GM12878 (cell line): ENCODE measurements around the gene LSMEM2. TPM values are rescaled to one million over a fixed set of nuclear protein-coding genes. Genes with fewer than 3 reads are reported as not detected.

Experiments
- ATAC-seq: fragments of 200-7000 bp; cut with Tn5 transposase; 3 replicates; pipeline ENCODE4 v1.9.1; 2020; ENCODE audit warnings: mild to moderate bottlenecking, moderate library complexity
- Bru-seq: library from RNA; stranded (reverse); fragments of 400-500 nt; gene quantifications from one replicate; lab custom pipeline; 2021; lab: Mats Ljungman, UMichigan
- BruChase-seq, 2 experiments: library from RNA; stranded (reverse); fragments of 400-500 nt; gene quantifications; one replicate each; lab custom pipeline; 2021; lab: Mats Ljungman, UMichigan
- BruUV-seq: library from RNA; stranded (reverse); fragments of 400-500 nt; replicated peaks from 2 replicates; lab custom pipeline; 2021; lab: Mats Ljungman, UMichigan
- CTCF ChIA-PET: fragments of 300-600 bp; sonication (Branson Sonifier 250); formaldehyde crosslinking; extraction: SDS; loops from one replicate; lab custom pipeline; 2021; ENCODE audit warnings: inconsistent platforms; lab: Yijun Ruan, JAX
- POLR2A ChIA-PET: fragments of 350-600 bp; formaldehyde crosslinking; extraction: SDS; loops from one replicate; lab custom pipeline; 2021; ENCODE audit warnings: inconsistent platforms; lab: Charles Lee
- RAD21 ChIA-PET: fragments of 300-600 bp; sonication (Branson Sonifier 250); formaldehyde crosslinking; loops from one replicate; lab custom pipeline; 2023; ENCODE audit warnings: antibody characterized with exemption; ENCODE audit not compliant: unreplicated experiment; lab: Charles Lee
- SMC1A ChIA-PET: fragments of 300-600 bp; sonication (Branson Sonifier 250); formaldehyde crosslinking; loops from one replicate; lab custom pipeline; 2023; ENCODE audit not compliant: unreplicated experiment, uncharacterized antibody; lab: Charles Lee
- DNase-seq: peaks from one replicate; pipeline ENCODE4 v3.0.0-alpha.2; 2011; ENCODE audit warnings: low read depth, low spot score
- FAIRE-seq: peaks from 3 replicates; lab custom pipeline; 2011; peaks lifted over from hg19 to GRCh38; lab: Jason Lieb, UNC
- H2AFZ ChIP-seq: 2 replicates; pipeline ENCODE4 v1.6.0; 2011; ENCODE audit warnings: low read depth, low read length, control low read depth; ENCODE audit not compliant: control insufficient read depth
- H3K27ac ChIP-seq: 2 replicates; pipeline ENCODE4 v1.5.1; 2011; ENCODE audit warnings: control low read depth; ENCODE audit not compliant: control insufficient read depth, insufficient read depth
- H3K27me3 ChIP-seq, 2 experiments: replicated peaks in 1 of 2; 2 replicates each; pipeline versions ENCODE4 v1.6.0 to v1.6.1; 2011; ENCODE audit warnings: low read length in 1 of 2; ENCODE audit not compliant: control insufficient read depth in 2 of 2, insufficient read depth in 2 of 2
- H3K36me3 ChIP-seq, 2 experiments: 2 replicates each; pipeline ENCODE4 v1.5.1; 2011; ENCODE audit warnings: low read length in 1 of 2; ENCODE audit not compliant: control insufficient read depth in 2 of 2, insufficient read depth in 2 of 2
- H3K4me1 ChIP-seq: 2 replicates; pipeline ENCODE4 v1.6.1; 2011; ENCODE audit warnings: mild to moderate bottlenecking, low read length, moderate library complexity, mixed read lengths; ENCODE audit not compliant: control insufficient read depth, insufficient read depth
- H3K4me2 ChIP-seq: 2 replicates; pipeline ENCODE4 v1.6.0; 2011; ENCODE audit warnings: control low read depth; ENCODE audit not compliant: control insufficient read depth, insufficient read depth
- H3K4me3 ChIP-seq: fragments of 200-600 bp; sonication (generic); 2 replicates; pipeline ENCODE4 v1.5.1; 2016
- H3K79me2 ChIP-seq: 2 replicates; pipeline ENCODE4 v1.6.0; 2011; ENCODE audit warnings: low read length; ENCODE audit not compliant: control insufficient read depth, insufficient read depth
- H3K9ac ChIP-seq: 2 replicates; pipeline ENCODE4 v1.8.0; 2011; ENCODE audit warnings: low read length, control low read depth, mixed read lengths; ENCODE audit not compliant: control insufficient read depth, insufficient read depth
- H3K9me3 ChIP-seq: replicated peaks from 3 replicates; pipeline ENCODE4 v1.5.1; 2011; ENCODE audit warnings: mild to moderate bottlenecking, low read length; ENCODE audit not compliant: control insufficient read depth, insufficient read depth
- H4K20me1 ChIP-seq: 2 replicates; pipeline ENCODE4 v1.6.0; 2011; ENCODE audit not compliant: control insufficient read depth, insufficient read depth
- JUND ChIP-seq: IDR thresholded peaks from 2 replicates; pipeline ENCODE4 v1.6.1; 2012; ENCODE audit warnings: low read depth, mild to moderate bottlenecking, low read length, improper control_type of control experiment, moderate library complexity
- RB1 ChIP-seq: fragments of 450-650 bp; formaldehyde crosslinking; IDR thresholded peaks from 2 replicates; pipeline ENCODE4 v1.6.1; 2017; ENCODE audit warnings: mild to moderate bottlenecking, borderline replicate concordance
- RUNX3 ChIP-seq: IDR thresholded peaks from 2 replicates; pipeline ENCODE4 v1.6.1; 2012; ENCODE audit warnings: low read length, inconsistent platforms
- ZBTB4 ChIP-seq: fragments of 450-650 bp; formaldehyde crosslinking; IDR thresholded peaks from 2 replicates; pipeline ENCODE4 v1.4.0; 2022; ENCODE audit warnings: mild to moderate bottlenecking, moderate library complexity
- WGBS: methylation state at CpG from one replicate; pipeline ENCODE4 v1.1.6; 2016; ENCODE audit warnings: low lambda C conversion rate; ENCODE audit not compliant: insufficient replicate concordance, insufficient coverage; ENCODE audit errors: missing lambda C conversion rate; 5-methylcytosine and 5-hydroxymethylcytosine counted together
- in situ Hi-C: fragments of 300-500 bp; cut with MboI; formaldehyde crosslinking; loops from 9 replicates; pipeline ENCODE4 v1.14.3; 2018; ENCODE audit warnings: mixed read lengths
- intact Hi-C: fragments of 100-400 bp; cut with micrococcal nuclease; formaldehyde crosslinking; loops from one replicate; pipeline ENCODE4 v1.14.2; 2022; ENCODE audit not compliant: unreplicated experiment
- long read RNA-seq, 2 experiments: library from polyadenylated mRNA; unstranded; transcript quantifications; one replicate each; pipeline ENCODE4 v2.0.0, GENCODE V29; 2019 to 2020
- polyA minus RNA-seq, 3 experiments: library from RNA; depleted of rRNA, polyadenylated mRNA; stranded (reverse); fragments of >200 nt; gene quantifications; 2 replicates each; pipeline ENCODE4 v1.2.3, GENCODE V29; 2011
- polyA plus RNA-seq, 11 experiments: library from polyadenylated mRNA; depleted of rRNA in 4 of 11; unstranded in 6 of 11; stranded (reverse) in 5 of 11; fragments of >200 nt; fragmentation: Nextera tagmentation in 4 of 11; fragmentation: Illumina TruSeq in 1 of 11; extraction: Ambion mirVana in 4 of 11; extraction: Trizol in 1 of 11; gene quantifications; 1 replicate in 1 of 11; 2 replicates in 10 of 11; pipeline versions ENCODE4 v1.2.1 to v1.2.3, GENCODE V29; 2011 to 2016; ENCODE audit warnings: inconsistent platforms in 2 of 11, missing spikeins in 2 of 11, low read depth in 1 of 11
- total RNA-seq, 4 experiments: library from RNA; depleted of rRNA in 3 of 4; stranded (reverse); fragments of >200 nt in 3 of 4; fragmentation: Illumina TruSeq in 1 of 4; extraction: Trizol in 1 of 4; gene quantifications; 2 replicates each; pipeline versions ENCODE4 v1.2.1 to v1.2.3, GENCODE V29; 2013 to 2021

Gene LSMEM2
- not detected in 2 replicates for total RNA-seq (2013; cell fraction: nucleolus; rRNA removed)
- not detected in 2 replicates for total RNA-seq (2014; rRNA removed)
- not detected in 2 replicates for total RNA-seq (2014; rRNA removed; fragmentation: Illumina TruSeq; extraction: Trizol)
- total RNA-seq (2021), result not detected in 2 replicates
- polyA plus RNA-seq (2011; ENCODE audit: low read depth), result not detected
- polyA plus RNA-seq (2011; rRNA removed), result not detected in 2 replicates
- not detected in 2 replicates for polyA plus RNA-seq (2011; cell fraction: cytosol; rRNA removed)
- not detected in 2 replicates for polyA plus RNA-seq (2011; cell fraction: nucleus; rRNA removed)
- 0.12 TPM in 1 of 2 replicates, not detected in the other for polyA plus RNA-seq (2012)
- polyA plus RNA-seq (2014; fragmentation: Illumina TruSeq; extraction: Trizol), result not detected in 2 replicates
- not detected for polyA plus RNA-seq (2014; fragmentation: Nextera tagmentation; extraction: Ambion mirVana)
- not detected in 2 replicates for polyA plus RNA-seq (2014; rRNA removed)
- polyA plus RNA-seq (2016; fragmentation: Nextera tagmentation; extraction: Ambion mirVana), result under 1 TPM in 1 of 2 experiments, not detected in 1; 0.17 TPM
- not detected in 2 replicates for polyA minus RNA-seq (2011; rRNA and poly(A)+ RNA removed)
- not detected in 2 replicates for polyA minus RNA-seq (2011; cell fraction: cytosol; rRNA and poly(A)+ RNA removed)
- polyA minus RNA-seq (2011; cell fraction: nucleus; rRNA and poly(A)+ RNA removed), result not detected in 2 replicates
- not detected for Bru-seq, nascent RNA
- BruChase-seq, experiment 1, labeled RNA remaining after a 6-hour chase, result percentile 16 among the genes with signal in this experiment
- BruChase-seq, experiment 2, labeled RNA remaining after a 2-hour chase, result percentile 8 among the genes with signal in this experiment
- long read RNA-seq, experiment 1, result 0 reads
- long read RNA-seq, experiment 2, partial matches to known transcripts, result 0 of 1 reads
- long read RNA-seq, experiment 2, other reads (novel, unspliced or antisense), result 1 of 1 reads

DNA sequence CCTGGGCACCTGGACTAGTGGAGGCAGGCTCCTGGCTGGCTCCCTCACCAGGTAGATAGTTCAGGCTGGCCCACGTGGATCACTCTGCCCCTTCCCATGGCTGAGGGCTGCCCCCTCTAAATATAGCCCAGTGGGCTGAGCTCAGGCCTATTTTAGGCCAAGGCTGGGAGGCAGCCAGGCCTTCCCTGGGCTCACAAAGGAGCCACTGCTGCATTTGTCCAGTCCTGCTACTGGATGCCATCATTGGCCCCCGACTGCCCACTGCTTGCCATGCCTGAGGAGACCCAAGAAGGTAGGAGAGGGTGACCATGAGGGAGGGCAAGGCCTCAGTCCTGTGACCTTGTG is at the start of gene LSMEM2:
Gene LSMEM2, plus strand, starts transcription at position 208 of the 345 bp plus-strand sequence. Its CDS starts 27 bp downstream, at position 235.
- no peaks in the 10 kb centered on the region for H3K9me3 ChIP-seq
- CTCF ChIA-PET, result interaction anchor here (1.8 to 2.4 kb wide), 2 partner anchors 46 to 87 kb away, joined by 6 to 7 read pairs; partner anchors contain the start of gene GNAT1
- ATAC-seq (no peak), DNase-seq (no peak), FAIRE-seq (no peak)
- no peaks in the 10 kb centered on the region for H3K36me3 ChIP-seq
- TF ChIP-seq RB1 (no peak), JUND (no peak), ZBTB4 (no peak), RUNX3 (no peak)
- RAD21 ChIA-PET, result interaction anchor here (0.5 to 0.7 kb wide), 2 partner anchors 46 to 464 kb away, joined by 3 read pairs; no protein-coding TSS in a partner anchor
- H3K27me3 ChIP-seq, result peaks cover 7 to 8% of the 10 kb centered on the region in 2 experiments; a peak in 3 of 4 replicates
- no peak within 1 kb of the TSS for H3K27ac ChIP-seq
- H3K9ac ChIP-seq, result no peak within 1 kb of the TSS
- no peaks in the 10 kb centered on the region for H3K79me2 ChIP-seq
- no TSS peak for BruUV-seq
- no peak within 1 kb of the TSS for H2AFZ ChIP-seq
- intact Hi-C loops (no loop called here), in situ Hi-C loops (no loop called here)
- no peaks in the 10 kb centered on the region for H3K4me1 ChIP-seq
- POLR2A ChIA-PET, result interaction anchor here (0.6 to 1.1 kb wide), 2 partner anchors 18 to 888 kb away, joined by 4 to 5 read pairs; no protein-coding TSS in a partner anchor
- no peaks in the 10 kb centered on the region for H4K20me1 ChIP-seq
- H3K4me2 ChIP-seq, result no peak within 1 kb of the TSS
- no peak within 1 kb of the TSS for H3K4me3 ChIP-seq
- SMC1A ChIA-PET, result interaction anchor here (1.3 kb wide), 1 partner anchor 84 kb away, joined by 5 read pairs; no protein-coding TSS in a partner anchor
- WGBS, result 14% methylated on average over 2 of the region's 2 CpGs
